Natural killer cell (primary cell): ENCODE results near the gene WASHC4. TPM values are rescaled to one million over a fixed set of nuclear protein-coding genes. Genes with fewer than 3 reads are reported as not detected.

Experiments
- ATAC-seq, 3 donors: fragments of 150-1000 bp in 2 of 3; fragments of 200-7000 bp in 1 of 3; cut with Tn5 transposase; 1 replicate in 1 of 3; 2 replicates in 2 of 3; pipeline ENCODE4 v1.10.0; 2021; ENCODE audit warnings: mild to moderate bottlenecking in 2 of 3, moderate library complexity in 2 of 3
- DNase-seq, 2 donors: peaks; one replicate each; pipeline versions ENCODE4 v3.0.0 to v3.0.0-alpha.2; 2013 to 2021; ENCODE audit warnings: mixed read lengths in 1 of 2
- H3K27ac ChIP-seq: one replicate; pipeline ENCODE4 v1.5.1; 2013; ENCODE audit warnings: mild to moderate bottlenecking, low read length
- H3K27me3 ChIP-seq: one replicate; pipeline ENCODE4 v1.6.1; 2013; ENCODE audit warnings: low read length; ENCODE audit not compliant: control insufficient read depth, insufficient read depth
- H3K36me3 ChIP-seq: one replicate; pipeline ENCODE4 v1.6.1; 2013; ENCODE audit warnings: low read length; ENCODE audit not compliant: control insufficient read depth, insufficient read depth
- H3K4me1 ChIP-seq: one replicate; pipeline ENCODE4 v1.6.1; 2013; ENCODE audit warnings: low read length; ENCODE audit not compliant: control insufficient read depth, insufficient read depth
- H3K4me3 ChIP-seq: one replicate; pipeline ENCODE4 v1.5.1; 2013; ENCODE audit warnings: low read length
- H3K9me3 ChIP-seq: one replicate; pipeline ENCODE4 v1.6.1; 2013; ENCODE audit warnings: low read length; ENCODE audit not compliant: control insufficient read depth, insufficient read depth
- H3K27ac Mint-ChIP-seq, 2 donors: one replicate each; pipeline ENCODE4 v1.8.0; 2022; ENCODE audit warnings: mild to moderate bottlenecking in 2 of 2, mixed read lengths in 2 of 2, moderate library complexity in 1 of 2
- H3K27me3 Mint-ChIP-seq, 2 donors: one replicate each; pipeline ENCODE4 v1.8.0; 2022; ENCODE audit warnings: low read depth in 2 of 2, mixed read lengths in 2 of 2
- H3K36me3 Mint-ChIP-seq: one replicate; pipeline ENCODE4 v1.8.0; 2022; ENCODE audit warnings: mixed read lengths
- H3K4me1 Mint-ChIP-seq, 2 donors: one replicate each; pipeline ENCODE4 v1.8.0; 2022; ENCODE audit warnings: mixed read lengths in 2 of 2
- H3K4me3 Mint-ChIP-seq: one replicate; pipeline ENCODE4 v1.8.0; 2022; ENCODE audit warnings: mild to moderate bottlenecking, moderate library complexity, mixed read lengths
- H3K9me3 Mint-ChIP-seq, 2 donors: one replicate each; pipeline ENCODE4 v1.8.0; 2022; ENCODE audit warnings: mixed read lengths in 2 of 2
- WGBS: methylation state at CpG from one replicate; pipeline ENCODE4 v1.1.7; 2013; ENCODE audit warnings: missing lambda C conversion rate; ENCODE audit not compliant: insufficient coverage; 5-methylcytosine and 5-hydroxymethylcytosine counted together
- intact Hi-C: fragments of 100-400 bp; cut with micrococcal nuclease; formaldehyde crosslinking; loops from one replicate; pipeline ENCODE4 v1.14.2; 2022
- total RNA-seq, 4 donors: library from RNA; stranded (reverse); fragments of 120-200 nt in 1 of 4; gene quantifications; one replicate each; pipeline versions ENCODE4 v1.2.3 to v1.2.4, GENCODE V29; 2013 to 2022
- TF ChIP-seq, protein P1 (sequence below): fragments of 200-600 bp; IDR thresholded peaks from one replicate; pipeline ENCODE4 v1.8.0; 2022; ENCODE audit warnings: antibody characterized with exemption

Gene WASHC4
- total RNA-seq, 3 donors from 2014 or later (not counting 1 experiment from before 2014, with no cell fraction given): 34.2 to 40.9 (median 35.7) TPM

DNA sequence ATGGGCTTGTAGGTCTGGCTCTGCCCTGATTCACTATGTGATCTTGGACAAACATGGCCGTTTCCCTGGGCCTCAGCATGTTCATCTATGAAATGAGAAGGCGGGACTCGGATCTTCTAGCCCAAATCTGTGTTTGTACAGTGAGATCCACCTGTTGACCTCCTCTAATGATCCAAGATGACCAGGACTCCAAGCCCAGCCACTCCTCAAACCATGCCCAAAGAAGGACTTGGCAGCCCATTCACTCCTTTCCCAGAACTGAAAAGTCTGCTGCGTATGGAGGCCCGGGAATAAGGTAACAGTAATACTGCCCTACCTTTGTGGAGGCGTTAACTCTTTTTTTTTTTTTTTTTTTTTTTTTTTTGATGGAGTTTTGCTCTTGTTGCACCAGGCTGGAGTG is 88.6 kb downstream of the WASHC4 start:
- Histone ChIP-seq H3K36me3 (peaks cover 44% of the 10 kb centered on the region), H3K9me3 (no peaks in the 10 kb centered on the region), H3K27ac (no peak overlapping the region), H3K4me1 (peaks cover 21% of the 10 kb centered on the region), H3K27me3 (no peaks in the 10 kb centered on the region), H3K4me3 (no peak overlapping the region)
- H3K36me3 Mint-ChIP-seq: peaks cover 16% of the 10 kb centered on the region
- intact Hi-C loops: no loop called here
- H3K9me3 Mint-ChIP-seq: no peaks in the 10 kb centered on the region
- H3K4me1 Mint-ChIP-seq: peaks cover 22 to 33% of the 10 kb centered on the region in 2 donors
- 95% methylated on average over 6 of the region's 6 CpGs for WGBS
- DNase-seq: no peak
- no peak overlapping the region for H3K27ac Mint-ChIP-seq
- no peak overlapping the region for H3K4me3 Mint-ChIP-seq
- no peak for ATAC-seq
- H3K27me3 Mint-ChIP-seq: no peaks in the 10 kb centered on the region
- TF ChIP-seq, protein P1, sequence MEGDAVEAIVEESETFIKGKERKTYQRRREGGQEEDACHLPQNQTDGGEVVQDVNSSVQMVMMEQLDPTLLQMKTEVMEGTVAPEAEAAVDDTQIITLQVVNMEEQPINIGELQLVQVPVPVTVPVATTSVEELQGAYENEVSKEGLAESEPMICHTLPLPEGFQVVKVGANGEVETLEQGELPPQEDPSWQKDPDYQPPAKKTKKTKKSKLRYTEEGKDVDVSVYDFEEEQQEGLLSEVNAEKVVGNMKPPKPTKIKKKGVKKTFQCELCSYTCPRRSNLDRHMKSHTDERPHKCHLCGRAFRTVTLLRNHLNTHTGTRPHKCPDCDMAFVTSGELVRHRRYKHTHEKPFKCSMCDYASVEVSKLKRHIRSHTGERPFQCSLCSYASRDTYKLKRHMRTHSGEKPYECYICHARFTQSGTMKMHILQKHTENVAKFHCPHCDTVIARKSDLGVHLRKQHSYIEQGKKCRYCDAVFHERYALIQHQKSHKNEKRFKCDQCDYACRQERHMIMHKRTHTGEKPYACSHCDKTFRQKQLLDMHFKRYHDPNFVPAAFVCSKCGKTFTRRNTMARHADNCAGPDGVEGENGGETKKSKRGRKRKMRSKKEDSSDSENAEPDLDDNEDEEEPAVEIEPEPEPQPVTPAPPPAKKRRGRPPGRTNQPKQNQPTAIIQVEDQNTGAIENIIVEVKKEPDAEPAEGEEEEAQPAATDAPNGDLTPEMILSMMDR: no peak

DNA sequence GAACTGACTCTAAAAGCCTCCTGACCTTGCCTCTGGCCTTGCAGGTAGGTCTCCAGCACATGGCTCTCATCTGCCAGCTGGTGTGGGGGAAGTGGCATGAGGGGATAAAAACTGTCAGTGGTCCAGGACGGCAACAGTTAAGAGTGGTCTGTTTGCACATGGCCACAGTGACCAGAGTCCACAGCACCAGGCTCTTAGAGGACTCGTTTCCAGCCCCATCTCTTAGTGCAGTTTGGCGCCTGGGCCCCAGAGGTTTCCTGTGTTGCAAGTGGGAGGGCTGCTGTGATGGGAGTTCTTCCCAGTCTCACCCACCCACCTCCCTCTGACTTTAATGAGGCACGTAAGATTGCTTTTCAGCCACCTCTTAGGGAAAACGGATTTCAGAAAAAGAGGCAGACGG is 91.4 kb downstream of the WASHC4 start:
- intact Hi-C loops: no loop called here
- H3K27ac Mint-ChIP-seq: peak overlapping the region in 1 of 2 donors; percentile 6

DNA sequence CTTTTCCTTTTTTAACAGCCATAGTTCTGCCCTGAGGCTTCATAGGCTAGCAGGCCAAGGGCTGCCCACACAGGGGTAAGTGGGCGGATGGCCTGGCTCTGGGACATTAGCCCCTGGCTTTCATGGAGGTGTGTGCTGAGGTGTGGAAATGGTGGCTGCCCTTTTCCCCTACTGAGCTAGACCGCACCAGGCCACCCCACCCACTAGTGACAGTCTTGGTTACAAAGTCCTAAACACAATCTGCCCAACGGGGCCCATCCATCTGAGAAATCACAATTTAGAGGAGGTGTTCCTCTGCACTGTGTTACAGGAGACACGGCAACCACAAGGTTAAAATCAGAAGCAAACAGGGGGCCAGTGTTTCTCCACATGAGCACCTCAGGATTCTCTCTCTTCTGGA is 92.9 kb downstream of the WASHC4 start:
- no peak for ATAC-seq
- no peaks in the 10 kb centered on the region for H3K27me3 ChIP-seq
- H3K4me3 ChIP-seq: no peak overlapping the region
- H3K4me1 ChIP-seq: peaks cover 21% of the 10 kb centered on the region
- no peak overlapping the region for H3K27ac ChIP-seq
- Mint-ChIP-seq H3K4me1 (peaks cover 24 to 29% of the 10 kb centered on the region in 2 donors), H3K36me3 (no peaks in the 10 kb centered on the region), H3K27me3 (no peaks in the 10 kb centered on the region), H3K27ac (peak overlapping the region in 1 of 2 donors; percentile 20), H3K4me3 (no peak overlapping the region), H3K9me3 (no peaks in the 10 kb centered on the region)
- DNase-seq: no peak
- no peaks in the 10 kb centered on the region for H3K9me3 ChIP-seq
- H3K36me3 ChIP-seq: peaks cover 40% of the 10 kb centered on the region
- intact Hi-C loops: no loop called here
- TF ChIP-seq, protein P1: no peak
- 71% methylated on average over 4 of the region's 4 CpGs for WGBS

More for the DNA sequence above, 91.4 kb downstream of the WASHC4 start:
- no peak for DNase-seq
- TF ChIP-seq, protein P1: no peak
- peak overlapping the region; percentile 61 for H3K4me3 Mint-ChIP-seq
- no peaks in the 10 kb centered on the region for H3K9me3 ChIP-seq
- ATAC-seq: peak; percentile 15 to 72 (median 56)
- peaks cover 24 to 29% of the 10 kb centered on the region in 2 donors for H3K4me1 Mint-ChIP-seq
- no peak overlapping the region for H3K4me3 ChIP-seq
- H3K36me3 ChIP-seq: peaks cover 34% of the 10 kb centered on the region
- WGBS: 49% methylated on average over 6 of the region's 6 CpGs
- peaks cover 21% of the 10 kb centered on the region for H3K4me1 ChIP-seq
- H3K27me3 Mint-ChIP-seq: no peaks in the 10 kb centered on the region
- H3K36me3 Mint-ChIP-seq: peaks cover 1% of the 10 kb centered on the region
- H3K27me3 ChIP-seq: no peaks in the 10 kb centered on the region
- no peaks in the 10 kb centered on the region for H3K9me3 Mint-ChIP-seq
- H3K27ac ChIP-seq: no peak overlapping the region

DNA sequence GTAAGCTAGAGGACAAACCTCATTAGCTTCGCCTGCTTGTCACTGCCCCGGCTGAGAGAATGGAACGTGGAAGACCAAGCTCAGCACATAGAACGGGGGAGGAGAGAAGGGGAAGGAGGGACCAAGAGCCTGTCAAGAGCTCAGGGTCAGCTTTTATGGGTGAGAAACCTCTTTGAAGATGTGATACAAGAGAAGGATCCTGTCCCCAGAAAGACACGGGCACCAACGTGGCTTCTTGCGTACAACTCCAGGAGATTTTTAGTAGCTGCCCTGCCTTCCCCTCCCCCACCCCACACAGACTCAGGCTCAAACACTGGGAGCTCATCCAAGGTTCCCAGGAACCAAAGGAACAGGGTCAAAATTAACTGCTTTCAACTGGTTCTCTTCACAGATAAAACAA is 93.8 kb downstream of the WASHC4 start:
- no peaks in the 10 kb centered on the region for H3K27me3 ChIP-seq
- H3K4me3 ChIP-seq: no peak overlapping the region
- no peaks in the 10 kb centered on the region for H3K27me3 Mint-ChIP-seq
- peaks cover 21% of the 10 kb centered on the region for H3K4me1 ChIP-seq
- peak overlapping the region in 1 of 2 donors; percentile 31 for H3K27ac Mint-ChIP-seq
- no peaks in the 10 kb centered on the region for H3K9me3 Mint-ChIP-seq
- WGBS: 89% methylated on average over 7 of the region's 7 CpGs
- no peaks in the 10 kb centered on the region for H3K9me3 ChIP-seq
- H3K36me3 Mint-ChIP-seq: no peaks in the 10 kb centered on the region
- H3K4me1 Mint-ChIP-seq: peaks cover 24 to 29% of the 10 kb centered on the region in 2 donors
- no peak overlapping the region for H3K27ac ChIP-seq
- intact Hi-C loops: no loop called here
- no peak for DNase-seq
- H3K36me3 ChIP-seq: peaks cover 46% of the 10 kb centered on the region
- no peak for ATAC-seq
- H3K4me3 Mint-ChIP-seq: no peak overlapping the region
- TF ChIP-seq, protein P1: no peak
